Liver (tissue), 9 donors: ENCODE data around the gene FAM131C. TPM values are rescaled to one million over a fixed set of nuclear protein-coding genes. Genes with fewer than 3 reads are reported as not detected.

Experiments
- DNase-seq: peaks from one replicate; pipeline ENCODE4 v3.0.0-alpha.2; 2017; ENCODE audit warnings: low spot score
- H3K27ac ChIP-seq, 2 donors: one replicate each; pipeline ENCODE4 v1.7.0; 2013; ENCODE audit warnings: inconsistent platforms in 2 of 2, low read length in 2 of 2, control low read depth in 1 of 2, low read depth in 1 of 2, mild to moderate bottlenecking in 1 of 2
- H3K27me3 ChIP-seq, 4 donors: one replicate each; pipeline versions ENCODE4 v1.6.1 to v1.7.0; 2013; ENCODE audit warnings: low read length in 3 of 4, inconsistent platforms in 1 of 4, mild to moderate bottlenecking in 1 of 4, moderate library complexity in 1 of 4; ENCODE audit not compliant: control insufficient read depth in 4 of 4, insufficient read depth in 4 of 4
- H3K36me3 ChIP-seq, 4 donors: one replicate each; pipeline versions ENCODE4 v1.6.1 to v1.7.0; 2013; ENCODE audit warnings: low read length in 3 of 4, mild to moderate bottlenecking in 3 of 4, low read depth in 1 of 4, moderate library complexity in 1 of 4; ENCODE audit not compliant: control insufficient read depth in 4 of 4, insufficient read depth in 3 of 4
- H3K4me1 ChIP-seq, 4 donors: one replicate each; pipeline versions ENCODE4 v1.6.1 to v1.7.0; 2013; ENCODE audit warnings: low read length in 3 of 4, mild to moderate bottlenecking in 3 of 4, moderate library complexity in 1 of 4; ENCODE audit not compliant: control insufficient read depth in 4 of 4, insufficient read depth in 4 of 4
- H3K4me3 ChIP-seq, 3 donors: one replicate each; pipeline versions ENCODE4 v1.6.1 to v1.7.0; 2013; ENCODE audit warnings: low read length in 3 of 3, control low read depth in 1 of 3, low read depth in 1 of 3, mild to moderate bottlenecking in 1 of 3
- H3K9ac ChIP-seq, 2 donors: one replicate each; pipeline ENCODE4 v1.7.0; 2013; ENCODE audit warnings: low read length in 2 of 2, mild to moderate bottlenecking in 2 of 2, moderate library complexity in 2 of 2, control low read depth in 1 of 2, low read depth in 1 of 2
- H3K9me3 ChIP-seq, 4 donors: one replicate each; pipeline versions ENCODE4 v1.6.1 to v1.7.0; 2013; ENCODE audit warnings: low read length in 3 of 4; ENCODE audit not compliant: control insufficient read depth in 4 of 4
- ATF3 ChIP-seq: IDR thresholded peaks from 2 replicates; pipeline ENCODE4 v1.6.1; 2016; ENCODE audit warnings: antibody characterized with exemption
- CTCF ChIP-seq: fragments of 150-350 bp; IDR thresholded peaks from 2 replicates; pipeline ENCODE4 v1.5.1; 2017; ENCODE audit warnings: improper control_type of control experiment, low read depth, low read length; ENCODE audit not compliant: missing input control
- FOXA1 ChIP-seq: IDR thresholded peaks from 2 replicates; pipeline ENCODE4 v1.6.1; 2016; ENCODE audit warnings: antibody characterized with exemption
- FOXA2 ChIP-seq: IDR thresholded peaks from 2 replicates; pipeline ENCODE4 v1.6.1; 2016; ENCODE audit warnings: antibody characterized with exemption
- HNF4A ChIP-seq, 2 donors: conservative IDR thresholded peaks; 2 replicates each; pipeline ENCODE4 v1.6.1; 2016; ENCODE audit warnings: antibody characterized with exemption in 2 of 2, mild to moderate bottlenecking in 2 of 2
- JUND ChIP-seq, 2 donors: IDR thresholded peaks; 2 replicates each; pipeline ENCODE4 v1.6.1; 2016; ENCODE audit warnings: antibody characterized with exemption in 2 of 2
- MAX ChIP-seq: IDR thresholded peaks from 2 replicates; pipeline ENCODE4 v1.6.1; 2016; ENCODE audit warnings: antibody characterized with exemption
- NR2F2 ChIP-seq: IDR thresholded peaks from 2 replicates; pipeline ENCODE4 v1.6.1; 2016; ENCODE audit warnings: antibody characterized with exemption
- RAD21 ChIP-seq, 2 donors: IDR thresholded peaks; 2 replicates each; pipeline ENCODE4 v1.6.1; 2016; ENCODE audit warnings: antibody characterized with exemption in 2 of 2, mild to moderate bottlenecking in 2 of 2
- REST ChIP-seq: IDR thresholded peaks from 2 replicates; pipeline ENCODE4 v1.6.1; 2016; ENCODE audit warnings: antibody characterized with exemption, mild to moderate bottlenecking
- RXRA ChIP-seq, 2 donors: IDR thresholded peaks; 2 replicates each; pipeline ENCODE4 v1.6.1; 2017 to 2018; ENCODE audit warnings: antibody characterized with exemption in 2 of 2, mild to moderate bottlenecking in 1 of 2
- SP1 ChIP-seq: IDR thresholded peaks from 2 replicates; pipeline ENCODE4 v1.6.1; 2018; ENCODE audit warnings: antibody characterized with exemption, mild to moderate bottlenecking
- TAF1 ChIP-seq: conservative IDR thresholded peaks from 2 replicates; pipeline ENCODE4 v1.6.1; 2016; ENCODE audit warnings: antibody characterized with exemption, mild to moderate bottlenecking
- ZBTB33 ChIP-seq: IDR thresholded peaks from 2 replicates; pipeline ENCODE4 v1.6.1; 2016; ENCODE audit warnings: antibody characterized with exemption
- WGBS: extraction: QIAGEN DNeasy Blood & Tissue Kit; methylation state at CpG from one replicate; pipeline ENCODE4 v1.1.7; 2013; 5-methylcytosine and 5-hydroxymethylcytosine counted together
- polyA plus RNA-seq, 2 donors: library from polyadenylated mRNA; stranded (reverse) in 1 of 2; unstranded in 1 of 2; fragments of 200-250 nt in 1 of 2; fragments of >200 nt in 1 of 2; fragmentation: Nextera tagmentation in 1 of 2; extraction: Ambion mirVana in 1 of 2; gene quantifications; one replicate each; pipeline versions ENCODE4 v1.2.1 to v1.2.3, GENCODE V29; 2013 to 2015
- total RNA-seq, 2 donors: library from RNA; depleted of rRNA; stranded (reverse); fragments of >200 nt; gene quantifications; one replicate each; pipeline ENCODE4 v1.2.3, GENCODE V29; 2014
- donor health status: healthy.
- donor health status: healthy.
- donor health status: healthy.
- donor health status: healthy.
- donor health status: healthy.

Gene FAM131C
- total and polyA plus RNA-seq, 4 donors, result 0.05 to 0.92 TPM; not detected in 2

GRCh38 chr1:16054598-16055540 lies 18.6 kb downstream of the FAM131C start:
- H3K27ac ChIP-seq, result no peak overlapping the region
- no peak for DNase-seq
- H3K9ac ChIP-seq, result no peak overlapping the region
- no peaks in the 10 kb centered on the region for H3K36me3 ChIP-seq
- TF ChIP-seq FOXA2 (no peak), RAD21 (IDR thresholded peaks at IDR 0.05) (no peak), NR2F2 (no peak), REST (no peak), MAX (no peak), SP1 (no peak), TAF1 (no peak), RXRA (IDR thresholded peaks at IDR 0.05) (no peak), CTCF (no peak), FOXA1 (no peak), ATF3 (no peak), JUND (IDR thresholded peaks at IDR 0.05) (no peak), HNF4A (conservative IDR thresholded peaks at IDR 0.05) (no peak), ZBTB33 (no peak)
- no peaks in the 10 kb centered on the region for H3K27me3 ChIP-seq
- 85% methylated on average over 7 of the region's 7 CpGs for WGBS
- no peaks in the 10 kb centered on the region for H3K9me3 ChIP-seq
- H3K4me1 ChIP-seq, result peaks cover 2 to 9% (median 5%) of the 10 kb centered on the region in 4 donors
- no peak overlapping the region for H3K4me3 ChIP-seq
